AG04450 (cell line): ENCODE measurements around the gene NNAT. TPM values are rescaled to one million over a fixed set of nuclear protein-coding genes. Genes with fewer than 3 reads are reported as not detected.
"Not testable (repeated sequence)": the region's sequence is repeated elsewhere in the genome, so short reads cannot be mapped to it uniquely, and the experiment has no call there.

ENCODE experiments used
- CTCF ChIA-PET: fragments of 300-600, 350-600 bp; formaldehyde crosslinking; extraction: SDS; loops from one replicate; lab custom pipeline; 2022; ENCODE audit warnings: antibody characterized with exemption, inconsistent platforms; lab: Charles Lee
- POLR2A ChIA-PET: fragments of 350-600 bp; formaldehyde crosslinking; extraction: SDS; loops from one replicate; lab custom pipeline; 2021; ENCODE audit warnings: antibody characterized with exemption, inconsistent platforms; lab: Yijun Ruan, JAX
- DNase-seq: peaks from one replicate; pipeline ENCODE4 v3.0.0-alpha.2; 2011; ENCODE audit warnings: low read depth, low spot score
- H3K27ac ChIP-seq: one replicate; pipeline ENCODE4 v1.5.1; 2012; ENCODE audit warnings: low read depth, low read length, control low read depth
- H3K27me3 ChIP-seq: one replicate; pipeline ENCODE4 v1.6.0; 2012; ENCODE audit warnings: low read length; ENCODE audit not compliant: control insufficient read depth, insufficient read depth
- H3K4me3 ChIP-seq: 2 replicates; pipeline ENCODE4 v1.5.1; 2011; ENCODE audit warnings: mild to moderate bottlenecking, low read depth, low read length, control low read depth
- H3K9me3 ChIP-seq: 2 replicates; pipeline ENCODE4 v1.5.1; 2012; ENCODE audit warnings: low read length; ENCODE audit not compliant: control insufficient read depth, insufficient read depth
- polyA plus RNA-seq: library from polyadenylated mRNA; depleted of rRNA; stranded (reverse); fragments of >200 nt; gene quantifications from 2 replicates; pipeline ENCODE4 v1.2.3, GENCODE V29; 2011
- TF ChIP-seq, protein P1 (sequence below): IDR thresholded peaks from 2 replicates; pipeline ENCODE4 v1.5.1; 2011; ENCODE audit warnings: low read depth, low read length, control low read depth, inconsistent platforms

Gene NNAT
- polyA plus RNA-seq, 1 experiment, result 54.0 TPM

- TF ChIP-seq, protein P1, sequence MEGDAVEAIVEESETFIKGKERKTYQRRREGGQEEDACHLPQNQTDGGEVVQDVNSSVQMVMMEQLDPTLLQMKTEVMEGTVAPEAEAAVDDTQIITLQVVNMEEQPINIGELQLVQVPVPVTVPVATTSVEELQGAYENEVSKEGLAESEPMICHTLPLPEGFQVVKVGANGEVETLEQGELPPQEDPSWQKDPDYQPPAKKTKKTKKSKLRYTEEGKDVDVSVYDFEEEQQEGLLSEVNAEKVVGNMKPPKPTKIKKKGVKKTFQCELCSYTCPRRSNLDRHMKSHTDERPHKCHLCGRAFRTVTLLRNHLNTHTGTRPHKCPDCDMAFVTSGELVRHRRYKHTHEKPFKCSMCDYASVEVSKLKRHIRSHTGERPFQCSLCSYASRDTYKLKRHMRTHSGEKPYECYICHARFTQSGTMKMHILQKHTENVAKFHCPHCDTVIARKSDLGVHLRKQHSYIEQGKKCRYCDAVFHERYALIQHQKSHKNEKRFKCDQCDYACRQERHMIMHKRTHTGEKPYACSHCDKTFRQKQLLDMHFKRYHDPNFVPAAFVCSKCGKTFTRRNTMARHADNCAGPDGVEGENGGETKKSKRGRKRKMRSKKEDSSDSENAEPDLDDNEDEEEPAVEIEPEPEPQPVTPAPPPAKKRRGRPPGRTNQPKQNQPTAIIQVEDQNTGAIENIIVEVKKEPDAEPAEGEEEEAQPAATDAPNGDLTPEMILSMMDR, result no peak
- peaks cover 12% of the 10 kb centered on the region for H3K27me3 ChIP-seq
- ChIA-PET CTCF (no interaction called here), POLR2A (no interaction called here)
- no peaks in the 10 kb centered on the region for H3K9me3 ChIP-seq
- H3K4me3 ChIP-seq, result no peak overlapping the region
- DNase-seq, result no peak
- no peak overlapping the region for H3K27ac ChIP-seq
Measured at GRCh38 chr20:37552415-37552814, 31.4 kb downstream of the NNAT start.

DNA sequence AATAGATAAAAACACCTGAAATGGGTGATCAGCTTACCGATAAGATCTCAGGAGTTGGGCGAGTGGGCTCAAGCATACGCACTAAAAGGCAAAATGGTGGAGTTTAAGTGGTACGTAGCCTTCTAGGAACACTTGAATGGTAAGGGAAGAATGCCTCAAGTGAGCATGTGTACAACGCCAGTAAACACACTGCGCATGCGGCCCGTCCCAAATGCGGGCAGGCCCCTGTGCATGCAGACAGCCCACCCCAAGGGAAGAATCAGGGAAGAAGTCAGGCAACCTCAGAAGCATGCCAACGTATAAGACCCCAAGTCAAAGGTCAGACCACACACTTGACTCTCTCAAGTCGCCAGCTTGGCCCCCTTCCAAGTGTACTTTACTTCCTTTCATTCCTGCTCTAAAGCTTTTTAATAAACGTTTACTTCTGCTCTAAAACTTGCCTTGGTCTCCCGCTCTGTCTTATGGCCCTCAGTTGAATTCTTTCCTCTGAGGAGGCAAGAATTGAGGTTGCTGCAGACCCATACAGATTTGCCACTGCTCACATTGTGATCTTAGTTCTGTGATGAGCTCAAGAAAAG lies 33.8 kb downstream of the NNAT start:
- H3K9me3 ChIP-seq, DNase-seq, H3K27ac ChIP-seq, POLR2A ChIA-PET, H3K4me3 ChIP-seq: not testable (repeated sequence)
- H3K27me3 ChIP-seq, result peaks cover 25% of the 10 kb centered on the region
- CTCF ChIA-PET, result interaction anchor here (2.9 kb wide), 1 partner anchor 10 kb away, joined by 15 read pairs; no protein-coding TSS in a partner anchor

- ChIA-PET POLR2A (no interaction called here), CTCF (interaction anchor here (0.6 to 2.9 kb wide), 2 partner anchors 8 to 891 kb away, joined by 3 to 15 read pairs; no protein-coding TSS in a partner anchor)
- H3K9me3 ChIP-seq, result no peaks in the 10 kb centered on the region
Measured at GRCh38 chr20:37556538-37556937, 35.5 kb downstream of the NNAT start.

DNA sequence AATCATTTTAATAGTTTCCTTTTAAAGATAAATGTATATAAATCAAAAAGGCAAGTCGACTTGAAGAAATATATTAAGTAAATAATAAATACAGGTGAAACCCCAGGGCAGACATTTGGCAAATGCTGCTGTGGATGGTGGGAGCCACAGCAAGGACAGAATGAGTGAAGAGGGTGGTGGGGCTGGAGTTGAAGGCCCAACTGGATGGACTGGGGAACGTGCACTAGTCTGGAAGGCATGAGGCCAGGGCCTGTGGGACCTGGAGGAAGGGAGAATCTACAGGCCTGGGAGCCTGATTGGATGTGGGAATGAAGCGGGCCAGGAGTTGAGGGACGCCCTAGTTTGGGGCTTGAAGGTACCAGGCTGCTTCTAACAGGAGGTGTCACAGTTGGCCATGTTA lies 37.3 kb downstream of the NNAT start:
- ChIA-PET CTCF (no interaction called here), POLR2A (no interaction called here)
- Histone ChIP-seq H3K9me3 (no peaks in the 10 kb centered on the region), H3K27me3 (peaks cover 27% of the 10 kb centered on the region), H3K4me3 (no peak overlapping the region), H3K27ac (no peak overlapping the region)
- no peak for DNase-seq
- TF ChIP-seq, protein P1, result no peak

More at GRCh38 chr20:37556538-37556937, 35.5 kb downstream of the NNAT start:
- TF ChIP-seq, protein P1, result no peak
- no peak overlapping the region for H3K4me3 ChIP-seq
- no peak overlapping the region for H3K27ac ChIP-seq
- peaks cover 21% of the 10 kb centered on the region for H3K27me3 ChIP-seq
- no peak for DNase-seq

- Histone ChIP-seq H3K27ac (no peak overlapping the region), H3K27me3 (peaks cover 28% of the 10 kb centered on the region), H3K9me3 (no peaks in the 10 kb centered on the region), H3K4me3 (no peak overlapping the region)
- TF ChIP-seq, protein P1, result no peak
- ChIA-PET CTCF (no interaction called here), POLR2A (no interaction called here)
- no peak for DNase-seq
Measured at GRCh38 chr20:37558779-37559178, 37.7 kb downstream of the NNAT start.
